Skeletal muscle cell (primary cell): Measurements from ENCODE around the gene RBM23.

Experiments
- DNase-seq: peaks from one replicate; pipeline ENCODE4 v3.0.0-alpha.2; 2010; ENCODE audit warnings: low read depth
- H3K4me3 ChIP-seq: 2 replicates; pipeline ENCODE4 v1.5.1; 2011; ENCODE audit warnings: low read depth, mild to moderate bottlenecking, control low read depth, low read length, moderate library complexity

RBM23 gene

DNA sequence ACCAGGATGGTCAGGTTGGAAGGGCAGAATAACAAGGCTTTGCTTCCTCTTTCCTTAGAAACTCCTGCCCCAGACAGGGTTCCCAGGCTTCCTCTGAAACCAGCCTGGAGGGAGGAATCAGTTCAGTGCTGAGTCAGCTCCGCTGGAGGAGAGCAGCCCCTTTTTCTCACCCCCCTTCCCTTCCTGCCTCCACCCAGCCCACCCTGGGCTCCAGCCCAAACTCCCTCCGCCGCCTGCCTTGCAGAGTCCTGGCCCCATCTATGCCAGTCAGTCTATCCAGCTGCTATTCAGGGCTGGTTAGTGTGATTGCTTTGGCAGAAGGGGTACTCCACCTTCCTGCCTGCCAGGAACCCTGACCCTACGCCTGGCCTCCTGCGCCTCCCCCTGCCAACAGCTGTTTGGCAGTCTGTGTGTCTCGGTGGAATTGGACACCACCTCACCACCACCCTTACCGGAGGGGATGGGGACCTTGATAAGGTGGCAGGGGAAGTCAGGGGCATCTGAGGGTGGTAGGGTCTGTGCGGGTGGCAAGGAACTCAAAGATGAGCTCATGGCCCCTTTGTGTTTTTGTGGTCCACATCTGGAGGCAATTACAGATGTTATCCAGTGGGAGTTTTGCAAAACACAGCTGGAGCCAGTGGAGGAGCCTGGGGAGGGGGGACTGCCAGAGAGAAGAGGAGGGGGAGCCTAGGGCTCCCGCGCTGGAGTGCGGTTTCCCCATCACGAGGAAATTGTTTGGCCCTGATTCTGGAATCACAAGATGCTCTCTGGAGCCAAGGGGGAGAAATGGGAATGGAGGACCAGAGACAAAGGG, 70.4 kb downstream of the RBM23 start:
- peak; percentile 92 for DNase-seq
- H3K4me3 ChIP-seq, result no peak overlapping the region

DNA sequence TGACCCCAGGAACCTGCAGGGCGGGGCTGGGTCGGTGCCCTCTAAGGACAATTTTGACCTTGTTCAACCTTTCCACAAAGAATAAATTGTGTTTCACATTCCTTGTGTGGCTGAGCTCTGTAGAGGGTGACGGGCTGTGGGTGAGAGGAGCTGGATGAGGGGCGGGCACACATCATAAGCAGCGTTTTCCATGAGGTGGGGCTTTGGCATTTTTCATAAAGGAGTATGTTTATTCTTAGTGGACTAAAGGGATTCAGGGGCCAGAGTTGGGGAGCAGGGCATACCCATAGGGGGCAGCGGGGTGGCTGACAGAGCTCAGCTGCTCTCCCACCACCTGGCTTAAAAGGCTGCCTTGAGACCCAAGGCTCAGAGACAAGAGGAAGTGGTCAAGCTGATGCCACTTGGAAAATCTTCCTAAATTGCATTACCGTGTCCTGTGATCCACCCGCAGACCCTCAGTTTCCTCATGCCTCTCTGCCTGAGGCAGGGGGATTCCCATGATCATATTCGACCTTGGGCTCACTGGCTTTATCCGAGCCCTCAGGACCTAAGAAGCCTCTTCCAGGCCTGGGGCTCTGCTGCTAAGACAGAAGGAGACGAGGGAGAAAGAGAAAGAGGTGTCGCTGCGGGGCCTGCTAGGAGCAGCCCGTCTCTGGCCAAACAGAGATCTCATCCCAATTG, 71.1 kb downstream of the RBM23 start:
- no peak overlapping the region for H3K4me3 ChIP-seq
- no peak for DNase-seq

DNA sequence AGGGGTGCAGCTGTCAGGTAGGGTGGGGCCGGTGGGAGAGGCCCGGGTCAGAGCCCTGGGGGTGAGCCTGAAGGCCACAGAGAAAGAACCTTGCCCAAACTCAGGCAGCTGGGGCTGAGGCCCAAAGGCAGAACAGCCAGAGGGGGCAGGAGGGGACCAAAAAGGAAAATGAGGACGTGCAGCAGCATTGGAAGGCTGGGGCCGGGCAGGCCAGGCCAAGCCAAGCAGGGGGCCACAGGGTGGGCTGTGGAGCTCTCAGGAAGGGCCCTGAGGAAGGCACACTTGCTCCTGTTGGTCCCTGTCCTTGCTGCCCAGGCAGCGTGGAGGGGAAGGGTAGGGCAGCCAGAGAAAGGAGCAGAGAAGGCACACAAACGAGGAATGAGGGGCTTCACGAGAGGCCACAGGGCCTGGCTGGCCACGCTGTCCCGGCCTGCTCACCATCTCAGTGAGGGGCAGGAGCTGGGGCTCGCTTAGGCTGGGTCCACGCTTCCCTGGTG, 72.1 kb downstream of the RBM23 start:
- no peak for DNase-seq
- no peak overlapping the region for H3K4me3 ChIP-seq

DNA sequence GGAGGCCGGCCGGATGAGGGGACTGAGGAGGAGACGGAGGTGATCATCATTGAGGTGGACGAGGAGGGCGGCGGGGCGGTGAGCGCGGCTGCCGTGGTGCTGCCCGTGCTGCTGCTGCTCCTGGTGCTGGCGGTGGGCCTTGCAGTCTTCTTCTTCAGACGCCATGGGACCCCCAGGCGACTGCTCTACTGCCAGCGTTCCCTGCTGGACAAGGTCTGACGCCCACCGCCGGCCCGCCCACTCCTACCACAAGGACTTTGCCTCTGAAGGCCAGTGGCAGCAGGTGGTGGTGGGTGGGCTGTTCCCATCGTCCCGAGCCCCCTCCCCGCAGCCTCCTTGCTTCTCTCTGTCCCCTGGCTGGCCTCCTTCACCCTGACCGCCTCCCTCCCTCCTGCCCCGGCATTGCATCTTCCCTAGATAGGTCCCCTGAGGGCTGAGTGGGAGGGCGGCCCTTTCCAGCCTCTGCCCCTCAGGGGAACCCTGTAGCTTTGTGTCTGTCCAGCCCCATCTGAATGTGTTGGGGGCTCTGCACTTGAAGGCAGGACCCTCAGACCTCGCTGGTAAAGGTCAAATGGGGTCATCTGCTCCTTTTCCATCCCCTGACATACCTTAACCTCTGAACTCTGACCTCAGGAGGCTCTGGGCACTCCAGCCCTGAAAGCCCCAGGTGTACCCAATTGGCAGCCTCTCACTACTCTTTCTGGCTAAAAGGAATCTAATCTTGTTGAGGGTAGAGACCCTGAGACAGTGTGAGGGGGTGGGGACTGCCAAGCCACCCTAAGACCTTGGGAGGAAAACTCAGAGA, 72.9 kb downstream of the RBM23 start:
- H3K4me3 ChIP-seq, result no peak overlapping the region

DNA sequence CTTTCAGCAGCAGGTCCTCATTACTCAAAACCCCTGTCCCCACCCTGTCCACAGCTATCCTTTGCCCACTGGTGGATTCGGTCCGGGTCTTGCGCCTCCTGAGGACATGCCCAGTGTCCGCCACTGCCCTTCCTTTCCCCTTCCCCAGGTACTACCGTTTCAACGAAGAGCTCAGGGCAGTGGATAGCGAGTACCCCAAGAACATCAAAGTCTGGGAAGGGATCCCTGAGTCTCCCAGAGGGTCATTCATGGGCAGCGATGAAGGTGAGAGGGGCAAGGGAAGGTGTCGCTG, 73.9 kb downstream of the RBM23 start:
- DNase-seq, result no peak
- no peak overlapping the region for H3K4me3 ChIP-seq

More for the DNA sequence above, 72.9 kb downstream of the RBM23 start:
- DNase-seq, result no peak

DNA sequence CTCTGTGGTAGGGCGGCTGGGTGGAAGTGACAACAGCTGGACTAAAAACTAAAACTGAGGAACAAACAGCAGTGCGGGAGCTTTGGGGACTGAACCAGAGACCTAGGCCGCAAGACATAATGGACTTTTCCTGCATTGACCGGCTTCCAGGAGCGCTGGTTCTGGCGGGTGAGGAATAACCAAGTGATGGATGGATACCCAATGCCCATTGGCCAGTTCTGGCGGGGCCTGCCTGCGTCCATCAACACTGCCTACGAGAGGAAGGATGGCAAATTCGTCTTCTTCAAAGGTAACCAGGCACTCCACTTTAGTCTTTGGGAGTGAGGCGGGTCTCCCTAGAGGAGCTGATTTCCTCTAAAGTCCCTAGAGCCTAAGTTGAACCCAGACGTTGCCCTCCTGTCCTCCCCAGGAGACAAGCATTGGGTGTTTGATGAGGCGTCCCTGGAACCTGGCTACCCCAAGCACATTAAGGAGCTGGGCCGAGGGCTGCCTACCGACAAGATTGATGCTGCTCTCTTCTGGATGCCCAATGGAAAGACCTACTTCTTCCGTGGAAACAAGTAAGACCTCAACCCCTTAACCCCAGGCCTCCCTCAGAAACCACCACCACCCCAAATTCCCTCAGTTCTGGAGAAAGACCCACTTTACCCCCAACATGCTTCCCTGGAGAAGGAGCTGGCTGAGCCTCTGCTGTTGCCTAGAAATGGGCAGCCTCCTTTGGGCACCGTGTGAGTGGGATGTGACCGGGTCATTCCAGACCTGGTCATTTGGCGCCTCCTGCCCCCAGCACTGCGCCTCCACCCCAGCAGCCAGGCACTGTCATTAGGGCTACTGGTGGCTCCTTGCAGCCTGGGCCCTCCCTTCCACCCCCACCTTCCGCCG, 74.5 kb downstream of the RBM23 start:
- no peak overlapping the region for H3K4me3 ChIP-seq
- DNase-seq, result no peak
